ENCODE measurements around the gene JADE1.

The JADE1 gene

DNA sequence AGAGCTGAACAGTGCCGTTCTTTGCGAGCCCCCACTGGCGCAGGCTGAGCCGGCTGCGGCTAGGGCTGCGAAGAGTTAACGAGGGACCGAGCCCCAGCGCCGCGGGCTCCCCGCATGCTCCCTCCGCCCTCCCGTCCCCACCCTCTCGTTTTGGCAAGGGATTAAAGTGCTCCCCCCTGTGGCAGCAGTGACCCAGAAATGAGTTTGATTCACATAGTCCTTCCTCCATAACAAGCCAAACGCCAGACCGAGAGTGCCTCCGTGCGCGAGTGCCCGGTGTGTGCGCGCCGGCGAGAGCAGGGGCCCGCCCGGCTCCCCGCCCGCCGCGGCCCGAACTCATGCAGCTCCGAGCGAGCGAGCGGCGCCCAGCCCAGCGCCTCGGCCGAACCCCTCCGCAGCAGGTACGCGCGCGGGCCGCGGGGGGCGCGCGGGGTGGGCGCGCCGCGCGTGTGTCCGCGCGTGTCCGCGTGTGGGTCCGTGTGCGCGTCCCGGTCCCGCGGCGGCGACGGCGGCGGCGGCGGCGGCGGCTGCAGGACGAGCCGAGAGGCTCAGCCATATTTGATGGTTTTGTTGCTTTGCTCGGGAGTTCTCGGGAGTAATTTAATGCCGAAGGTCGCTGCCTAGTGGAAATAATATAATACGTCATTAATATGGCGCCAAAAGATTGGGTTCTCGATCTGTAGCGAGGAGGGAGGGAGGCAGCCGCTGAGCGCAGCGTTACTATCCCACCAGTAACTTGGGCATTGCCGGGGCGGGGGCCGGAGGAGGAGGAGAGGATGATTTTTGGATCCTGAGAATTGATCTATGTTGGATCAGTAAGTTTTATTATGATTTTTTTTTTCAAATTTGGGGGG is at the start of gene JADE1:
Gene JADE1 (plus strand): TSS at position 224 of the 854 bp plus-strand sequence. CDS start 22,059 bp downstream, outside the sequence.
- Histone ChIP-seq H3K4me3 (peak within 1 kb of the TSS; percentile 99), H3K27ac (peak within 1 kb of the TSS; percentile 89 to 100)
- DNase-seq (ENCODE audit: low spot score): peak; percentile 94
- no peak for TF ChIP-seq CTCF (IDR thresholded peaks at IDR 0.05)

- TF ChIP-seq CTCF (IDR thresholded peaks at IDR 0.05): no peak
- Histone ChIP-seq H3K4me3 (no peak overlapping the region), H3K27ac (no peak overlapping the region)
- no peak for DNase-seq (ENCODE audit: low spot score)
These were observed 42.7 kb upstream of the JADE1 start for GRCh38 chr4:128766781-128767180.

- Histone ChIP-seq H3K4me3 (no peak overlapping the region), H3K27ac (no peak overlapping the region)
- TF ChIP-seq CTCF (IDR thresholded peaks at IDR 0.05): no peak
- DNase-seq (ENCODE audit: low spot score): no peak
These were observed 41.0 kb upstream of the JADE1 start for GRCh38 chr4:128768373-128768996.

GRCh38 chr4:128769011-128769410 is 40.5 kb upstream of the JADE1 start:
- Histone ChIP-seq H3K4me3 (no peak overlapping the region), H3K27ac (no peak overlapping the region)
- TF ChIP-seq CTCF (IDR thresholded peaks at IDR 0.05): no peak
- no peak for DNase-seq (ENCODE audit: low spot score)

GRCh38 chr4:128770807-128771206 is 38.7 kb upstream of the JADE1 start:
- Histone ChIP-seq H3K4me3 (no peak overlapping the region), H3K27ac (no peak overlapping the region)
- TF ChIP-seq CTCF (IDR thresholded peaks at IDR 0.05): no peak
- DNase-seq (ENCODE audit: low spot score): no peak

DNA sequence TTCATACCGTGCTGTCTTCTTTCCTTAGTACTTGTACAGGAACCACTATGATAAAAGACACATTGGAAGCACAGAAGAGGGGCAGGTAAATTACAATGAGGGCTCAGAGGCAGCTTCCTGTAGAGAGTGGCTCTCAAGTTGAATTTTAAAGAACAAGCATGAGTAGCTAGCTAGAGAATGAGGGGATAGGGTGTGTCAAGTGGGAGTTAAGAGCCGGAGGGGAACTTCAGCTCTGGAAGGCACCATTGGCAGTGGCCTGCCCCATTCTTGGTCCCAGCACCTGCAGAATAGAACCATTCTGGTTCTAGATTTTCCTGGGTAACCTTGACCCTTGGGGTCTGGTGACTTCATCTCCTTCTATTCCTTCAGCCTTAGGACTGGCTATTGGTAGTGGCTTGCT is 34.0 kb upstream of the JADE1 start:
- TF ChIP-seq CTCF (IDR thresholded peaks at IDR 0.05): no peak
- H3K4me3 ChIP-seq: no peak overlapping the region
- no peak for DNase-seq (ENCODE audit: low spot score)

GRCh38 chr4:128775916-128776315 is 33.6 kb upstream of the JADE1 start:
- DNase-seq (ENCODE audit: low spot score): no peak
- no peak for TF ChIP-seq CTCF (IDR thresholded peaks at IDR 0.05)
- no peak overlapping the region for H3K4me3 ChIP-seq

More for the DNA sequence above, 34.0 kb upstream of the JADE1 start:
- no peak overlapping the region for H3K27ac ChIP-seq

More at GRCh38 chr4:128775916-128776315, 33.6 kb upstream of the JADE1 start:
- no peak overlapping the region for H3K27ac ChIP-seq

Measured in coronary artery (tissue), 2 donors.